GM19193 (cell line): Measurements from ENCODE around the gene LRSAM1.

Source experiments
- POLR2A ChIP-seq: IDR thresholded peaks from 4 replicates; pipeline ENCODE4 v1.6.1; 2011; ENCODE audit not compliant: insufficient read depth, insufficient read length; ENCODE audit errors: extremely low read depth

Gene LRSAM1

DNA sequence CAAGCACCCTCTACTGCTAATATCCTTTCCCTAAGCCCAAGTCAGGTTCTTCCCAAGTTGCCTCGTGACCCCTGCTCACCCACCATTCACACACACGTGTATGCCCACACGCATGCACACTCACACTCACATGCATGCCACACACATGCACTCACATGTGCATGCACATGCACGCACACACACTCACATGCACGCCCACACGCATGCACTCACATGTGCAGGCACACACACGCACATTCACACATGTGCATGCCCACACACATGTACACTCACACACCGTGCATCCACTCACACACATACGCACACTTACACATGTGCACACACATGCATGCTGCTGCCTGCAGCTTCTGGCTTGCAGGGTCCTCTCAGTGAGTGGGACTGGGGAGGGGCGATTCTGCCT, 97.9 kb downstream of the LRSAM1 start:
- no peak for TF ChIP-seq POLR2A

DNA sequence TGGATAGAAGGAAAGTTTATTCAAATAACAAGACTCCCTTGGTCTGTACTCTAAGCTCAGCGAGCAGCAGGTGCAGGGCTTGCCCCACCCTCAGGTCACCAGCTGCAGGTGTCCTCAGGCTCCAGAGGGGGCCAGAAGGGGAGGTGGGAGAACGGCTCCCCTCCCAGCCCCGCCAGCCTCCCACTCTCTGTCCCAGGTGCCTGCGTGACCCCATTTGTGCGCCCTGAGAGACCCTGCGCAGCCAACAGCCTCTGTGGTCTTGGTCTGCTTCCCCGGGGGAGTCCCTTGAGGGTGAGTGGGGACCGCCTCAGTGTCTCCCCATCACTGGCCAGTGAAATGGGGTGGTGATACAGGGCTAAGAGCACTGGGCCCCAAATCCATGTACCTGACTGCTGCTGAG, 98.4 kb downstream of the LRSAM1 start:
- no peak for TF ChIP-seq POLR2A

DNA sequence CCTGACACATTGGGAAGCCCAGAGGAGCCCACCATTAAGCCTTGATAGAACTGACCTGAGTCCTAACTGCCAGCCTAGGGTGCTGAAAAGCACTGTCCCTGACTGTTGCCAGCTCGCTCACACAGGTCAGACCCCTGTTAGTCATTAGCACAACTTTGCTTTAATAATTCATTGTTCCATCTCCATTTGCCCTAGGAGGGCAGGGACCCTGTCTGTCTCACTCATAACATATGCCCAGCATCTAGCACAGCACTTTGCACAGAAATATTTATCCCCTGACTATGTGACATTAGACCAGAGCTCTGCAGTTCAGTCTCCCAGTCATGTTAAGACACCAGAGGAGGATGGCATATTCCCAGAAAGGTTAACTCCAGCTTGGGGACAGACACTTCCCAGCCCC, 99.0 kb downstream of the LRSAM1 start:
- no peak for TF ChIP-seq POLR2A

DNA sequence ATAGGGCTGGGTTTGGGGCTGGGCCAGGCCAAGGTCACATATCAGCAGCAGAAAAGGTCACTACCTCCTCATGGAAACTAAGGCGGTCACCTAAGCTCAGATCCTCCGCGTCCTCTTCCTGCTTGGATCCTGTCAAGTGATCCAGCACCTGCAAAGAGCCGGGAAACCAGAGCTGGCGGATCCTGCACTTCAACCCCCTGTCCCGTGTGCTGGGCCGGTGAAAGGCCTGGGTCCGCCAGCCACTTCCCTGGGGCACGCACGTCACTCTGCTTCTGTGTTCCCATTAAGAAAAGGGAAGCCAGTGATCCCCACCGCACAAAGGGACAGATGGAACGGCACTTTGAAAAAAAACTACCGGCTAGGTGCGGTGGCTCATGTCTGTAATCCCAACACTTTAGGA, 99.4 kb downstream of the LRSAM1 start:
- no peak for TF ChIP-seq POLR2A
